Measurements from ENCODE around the gene STAG3. TPM values are rescaled to one million over a fixed set of nuclear protein-coding genes. Genes with fewer than 3 reads are reported as not detected.

STAG3 gene, protein sequence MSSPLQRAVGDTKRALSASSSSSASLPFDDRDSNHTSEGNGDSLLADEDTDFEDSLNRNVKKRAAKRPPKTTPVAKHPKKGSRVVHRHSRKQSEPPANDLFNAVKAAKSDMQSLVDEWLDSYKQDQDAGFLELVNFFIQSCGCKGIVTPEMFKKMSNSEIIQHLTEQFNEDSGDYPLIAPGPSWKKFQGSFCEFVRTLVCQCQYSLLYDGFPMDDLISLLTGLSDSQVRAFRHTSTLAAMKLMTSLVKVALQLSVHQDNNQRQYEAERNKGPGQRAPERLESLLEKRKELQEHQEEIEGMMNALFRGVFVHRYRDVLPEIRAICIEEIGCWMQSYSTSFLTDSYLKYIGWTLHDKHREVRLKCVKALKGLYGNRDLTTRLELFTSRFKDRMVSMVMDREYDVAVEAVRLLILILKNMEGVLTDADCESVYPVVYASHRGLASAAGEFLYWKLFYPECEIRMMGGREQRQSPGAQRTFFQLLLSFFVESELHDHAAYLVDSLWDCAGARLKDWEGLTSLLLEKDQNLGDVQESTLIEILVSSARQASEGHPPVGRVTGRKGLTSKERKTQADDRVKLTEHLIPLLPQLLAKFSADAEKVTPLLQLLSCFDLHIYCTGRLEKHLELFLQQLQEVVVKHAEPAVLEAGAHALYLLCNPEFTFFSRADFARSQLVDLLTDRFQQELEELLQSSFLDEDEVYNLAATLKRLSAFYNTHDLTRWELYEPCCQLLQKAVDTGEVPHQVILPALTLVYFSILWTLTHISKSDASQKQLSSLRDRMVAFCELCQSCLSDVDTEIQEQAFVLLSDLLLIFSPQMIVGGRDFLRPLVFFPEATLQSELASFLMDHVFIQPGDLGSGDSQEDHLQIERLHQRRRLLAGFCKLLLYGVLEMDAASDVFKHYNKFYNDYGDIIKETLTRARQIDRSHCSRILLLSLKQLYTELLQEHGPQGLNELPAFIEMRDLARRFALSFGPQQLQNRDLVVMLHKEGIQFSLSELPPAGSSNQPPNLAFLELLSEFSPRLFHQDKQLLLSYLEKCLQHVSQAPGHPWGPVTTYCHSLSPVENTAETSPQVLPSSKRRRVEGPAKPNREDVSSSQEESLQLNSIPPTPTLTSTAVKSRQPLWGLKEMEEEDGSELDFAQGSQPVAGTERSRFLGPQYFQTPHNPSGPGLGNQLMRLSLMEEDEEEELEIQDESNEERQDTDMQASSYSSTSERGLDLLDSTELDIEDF
- 0.28 TPM in 2 replicates for total RNA-seq

DNA sequence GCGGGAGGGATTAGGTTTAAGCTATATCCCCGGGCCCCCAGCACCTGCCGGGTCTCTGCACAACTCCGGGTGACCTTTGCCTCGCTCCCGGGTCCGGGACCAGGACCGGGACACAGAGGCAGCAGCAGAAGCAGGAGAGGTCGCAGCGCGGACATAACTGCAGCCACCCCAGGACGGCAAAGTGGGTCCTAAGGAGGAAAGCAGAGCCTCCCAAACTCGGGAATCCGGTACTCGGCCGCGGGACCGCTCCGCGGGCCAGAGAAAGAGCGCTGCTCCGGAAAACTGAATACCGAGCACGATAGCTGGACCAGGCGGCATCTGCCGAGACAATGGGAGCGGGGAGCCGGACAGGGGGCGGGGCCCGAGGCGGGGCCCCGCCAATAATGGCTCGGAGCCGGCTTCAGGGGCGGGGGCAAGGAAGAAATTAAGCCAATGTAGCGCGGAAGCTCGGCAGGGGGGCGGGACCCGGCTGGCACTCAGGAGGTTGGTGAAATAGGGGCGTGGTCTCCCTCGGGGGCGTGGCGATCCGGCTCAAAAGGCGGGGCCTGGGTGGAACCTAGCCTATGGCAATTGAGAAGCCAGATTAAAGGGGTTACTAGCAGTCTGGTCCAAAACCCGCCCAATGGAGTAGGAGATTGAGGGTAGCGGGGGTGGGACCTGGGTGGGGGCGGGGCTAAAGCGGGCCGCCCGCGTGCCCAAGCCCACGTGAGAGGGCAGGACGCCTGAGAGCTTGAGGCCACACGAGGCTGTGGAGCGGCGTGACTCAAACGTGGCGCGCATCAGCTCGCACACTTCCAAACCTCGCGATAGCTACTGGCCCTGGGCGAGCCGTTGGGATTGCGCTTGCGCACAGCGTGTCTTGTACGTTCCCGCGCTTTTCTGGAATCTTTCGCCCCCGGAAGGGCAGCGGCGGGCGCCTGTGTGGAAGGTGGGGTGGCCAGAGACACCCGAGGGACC, at the start of gene STAG3, which contains the start of gene GPC2:
Gene STAG3, plus strand, starts transcription at position 874 of the 957 bp plus-strand sequence. CDS start 2,639 bp downstream, outside the sequence.
Gene GPC2, minus strand, starts transcription at position 337 of the 957 bp plus-strand sequence. Its CDS starts 182 bp downstream, at position 155.

DNA sequence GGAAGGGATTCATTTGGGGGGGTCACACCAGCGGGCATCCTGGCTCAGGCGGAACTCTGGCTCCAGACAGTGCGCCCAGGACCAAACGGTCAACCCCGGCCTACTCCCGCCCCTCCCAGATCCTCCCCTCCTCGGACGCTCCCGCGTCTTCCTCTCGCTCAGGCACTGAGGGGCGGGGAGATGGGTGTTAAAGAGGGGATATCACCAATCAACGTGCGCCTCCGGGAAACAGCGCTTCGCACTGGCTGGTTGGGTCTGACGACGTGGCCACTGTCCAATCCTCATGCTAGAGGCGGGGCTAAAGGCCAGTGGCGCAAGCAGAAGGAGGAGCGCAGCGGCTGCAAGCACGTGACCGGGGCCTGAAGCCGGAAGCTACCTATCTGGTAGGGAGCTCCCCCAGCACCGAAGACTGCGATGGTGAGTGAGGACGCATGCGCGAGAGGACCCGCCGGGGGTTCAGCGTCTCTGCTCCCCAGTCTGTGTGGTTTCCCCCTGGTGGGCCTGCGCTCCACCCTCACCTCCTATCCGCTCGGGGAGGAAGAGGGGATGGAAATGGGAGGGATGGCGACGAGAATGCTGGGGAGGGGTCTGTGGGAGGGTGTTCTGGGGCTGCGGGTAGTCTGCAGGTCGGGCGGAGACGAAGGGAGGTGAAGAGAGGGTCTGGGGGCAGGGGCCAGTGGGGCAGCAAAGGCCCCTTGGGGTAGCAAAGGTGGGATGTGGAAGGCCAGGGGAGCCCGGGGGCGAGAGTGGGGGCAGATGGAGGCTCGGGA, 29.0 kb upstream of the STAG3 start, which contains the start of gene LAMTOR4:
Gene LAMTOR4, plus strand, starts transcription at position 360 of the 770 bp plus-strand sequence. Its CDS starts 55 bp downstream, at position 415.

DNA sequence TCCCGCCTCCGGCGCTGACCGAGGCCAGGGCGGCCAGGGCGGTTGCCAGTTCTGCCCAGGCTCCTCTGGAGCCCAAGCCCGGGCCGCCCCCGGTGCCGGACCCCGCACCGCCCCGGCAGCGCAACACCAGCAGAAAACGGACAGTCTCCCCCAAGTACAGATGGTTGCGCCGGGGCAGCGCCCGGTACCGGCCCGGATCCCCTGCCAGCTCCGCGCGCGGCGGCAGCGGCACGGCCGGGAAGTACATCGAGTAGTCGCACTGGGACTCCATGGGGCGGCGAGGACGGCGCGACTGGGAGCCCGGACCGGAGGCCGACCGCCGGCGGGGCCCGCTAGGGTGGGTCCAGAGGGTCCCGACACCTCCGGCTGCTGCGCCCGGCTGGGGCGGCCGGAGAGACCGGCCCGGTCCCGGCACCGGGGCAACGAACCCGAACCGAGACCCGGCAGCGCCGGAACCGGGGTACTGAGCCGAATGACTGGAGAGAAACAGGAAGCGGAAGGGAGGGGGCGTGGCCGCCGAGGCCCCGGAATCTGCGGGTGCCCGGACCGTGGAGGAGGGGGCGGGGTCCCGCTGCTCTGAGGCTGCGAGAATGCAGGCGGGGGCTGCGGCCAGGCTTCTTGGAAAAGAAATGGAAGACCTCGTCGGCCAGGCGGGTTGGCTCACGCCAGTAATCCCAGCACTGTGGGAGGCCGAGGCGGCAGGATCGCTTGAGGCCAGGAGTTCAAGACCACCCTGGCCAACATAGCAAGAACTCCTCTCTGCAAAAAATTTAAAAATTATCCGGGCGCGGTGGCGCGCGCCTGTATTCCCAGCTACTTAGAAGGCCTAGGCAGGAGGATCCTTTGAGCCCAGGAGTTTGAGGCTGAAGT, 19.3 kb upstream of the STAG3 start, which contains the start of gene TRAPPC14:
Gene TRAPPC14, minus strand, starts transcription at position 495 of the 870 bp plus-strand sequence. Its CDS starts 224 bp downstream, at position 271.

DNA sequence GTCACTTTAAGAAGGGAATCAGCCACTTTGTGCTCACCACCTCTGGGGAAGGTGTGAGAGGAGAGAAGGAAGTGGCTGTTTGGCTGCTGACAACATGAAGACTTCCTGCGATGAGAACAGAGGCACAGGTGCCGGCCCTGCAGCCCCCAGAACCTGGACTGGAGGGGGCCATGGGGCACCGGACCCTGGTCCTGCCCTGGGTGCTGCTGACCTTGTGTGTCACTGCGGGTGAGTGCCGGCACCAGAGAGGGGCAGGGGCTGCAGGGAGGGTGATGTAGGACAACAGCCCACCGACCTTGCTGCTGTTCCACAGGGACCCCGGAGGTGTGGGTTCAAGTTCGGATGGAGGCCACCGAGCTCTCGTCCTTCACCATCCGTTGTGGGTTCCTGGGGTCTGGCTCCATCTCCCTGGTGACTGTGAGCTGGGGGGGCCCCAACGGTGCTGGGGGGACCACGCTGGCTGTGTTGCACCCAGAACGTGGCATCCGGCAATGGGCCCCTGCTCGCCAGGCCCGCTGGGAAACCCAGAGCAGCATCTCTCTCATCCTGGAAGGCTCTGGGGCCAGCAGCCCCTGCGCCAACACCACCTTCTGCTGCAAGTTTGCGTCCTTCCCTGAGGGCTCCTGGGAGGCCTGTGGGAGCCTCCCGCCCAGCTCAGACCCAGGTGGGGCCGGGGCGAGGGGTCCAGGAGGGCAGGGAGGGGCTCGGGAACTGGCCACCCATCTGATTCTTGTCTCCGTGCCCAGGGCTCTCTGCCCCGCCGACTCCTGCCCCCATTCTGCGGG, 42.3 kb downstream of the STAG3 start, which contains the start of gene PVRIG:
Gene PVRIG, plus strand, starts transcription at position 149 of the 785 bp plus-strand sequence. Its CDS starts 22 bp downstream, at position 171.

Other genes with a start within 250 kb of the STAG3 start
- gene GJC3, start 248.3 kb upstream of the STAG3 start, total RNA-seq, result under 0.01 and 0.09 TPM in 2 replicates
- gene AZGP1, start 201.9 kb upstream of the STAG3 start, total RNA-seq, result 0.09 TPM in 1 of 2 replicates, not detected in the other
- 32.1 and 42.8 TPM in 2 replicates for gene ZKSCAN1, start 162.3 kb upstream of the STAG3 start, total RNA-seq
- gene ZSCAN21, start 128.1 kb upstream of the STAG3 start, total RNA-seq, result 6.5 and 12.2 TPM in 2 replicates
- 24.7 and 28.8 TPM in 2 replicates for gene ZNF3, start 96.2 kb upstream of the STAG3 start, total RNA-seq
- 133 and 170 TPM in 2 replicates for gene COPS6, start 88.9 kb upstream of the STAG3 start, total RNA-seq
- 18.2 and 18.8 TPM in 2 replicates for gene MCM7, start 76.5 kb upstream of the STAG3 start, total RNA-seq
- gene AP4M1, start 76.3 kb upstream of the STAG3 start, total RNA-seq, result 22.0 and 29.0 TPM in 2 replicates
- gene TAF6, start 58.6 kb upstream of the STAG3 start, total RNA-seq, result 21.8 and 27.4 TPM in 2 replicates
- gene CNPY4, start 58.3 kb upstream of the STAG3 start, total RNA-seq, result 35.8 and 61.8 TPM in 2 replicates
- gene MBLAC1, start 51.0 kb upstream of the STAG3 start, total RNA-seq, result 2.4 and 2.5 TPM in 2 replicates
- 90.4 and 133 TPM in 2 replicates for gene LAMTOR4, start 29.0 kb upstream of the STAG3 start, total RNA-seq
- 5.8 and 10.4 TPM in 2 replicates for gene TRAPPC14, start 19.2 kb upstream of the STAG3 start, total RNA-seq
- 1.8 and 2.4 TPM in 2 replicates for gene GAL3ST4, start 9.3 kb upstream of the STAG3 start, total RNA-seq
- gene GPC2, start 537 bp upstream of the STAG3 start, total RNA-seq, result 0.85 and 1.1 TPM in 2 replicates
- gene PVRIG, start 42.0 kb downstream of the STAG3 start, total RNA-seq, result not detected in 2 replicates
- gene SPDYE3, start 129.8 kb downstream of the STAG3 start, total RNA-seq, result not detected in 2 replicates
- gene PILRB, start 180.2 kb downstream of the STAG3 start, total RNA-seq, result 3.7 and 6.6 TPM in 2 replicates
- 0.18 and 0.28 TPM in 2 replicates for gene PILRA, start 195.6 kb downstream of the STAG3 start, total RNA-seq

Data from smooth muscle cell of bladder (primary cell).